Neural crest cell (in vitro differentiated cells): ENCODE measurements around the gene CARD6. TPM values are rescaled to one million over a fixed set of nuclear protein-coding genes. Genes with fewer than 3 reads are reported as not detected.

Experiments
- DNase-seq: peaks from one replicate; pipeline ENCODE4 v3.0.0; 2021; ENCODE audit warnings: low read depth, mixed read lengths, low spot score
- H3K27ac Mint-ChIP-seq: one replicate; pipeline ENCODE4 v1.8.0; 2021; ENCODE audit warnings: mild to moderate bottlenecking, mixed read lengths; ENCODE audit not compliant: unreplicated experiment
- H3K27me3 Mint-ChIP-seq: 2 replicates; pipeline ENCODE4 v1.8.0; 2021; ENCODE audit warnings: low read depth, mild to moderate bottlenecking, mixed read lengths
- H3K36me3 Mint-ChIP-seq: 2 replicates; pipeline ENCODE4 v1.8.0; 2021; ENCODE audit warnings: low read depth, mild to moderate bottlenecking, mixed read lengths
- H3K4me1 Mint-ChIP-seq: 2 replicates; pipeline ENCODE4 v1.8.0; 2021; ENCODE audit warnings: mixed read lengths
- H3K4me3 Mint-ChIP-seq: one replicate; pipeline ENCODE4 v1.8.0; 2021; ENCODE audit warnings: mild to moderate bottlenecking, mixed read lengths
- H3K9me3 Mint-ChIP-seq: 2 replicates; pipeline ENCODE4 v1.8.0; 2021; ENCODE audit warnings: mixed read lengths
- CTCF ChIP-seq: fragments of 200-600 bp; sonication (generic); conservative IDR thresholded peaks from 2 replicates; pipeline ENCODE4 v1.5.0; 2021; ENCODE audit warnings: antibody characterized with exemption, mild to moderate bottlenecking
- total RNA-seq: library from RNA; stranded (reverse); gene quantifications from 2 replicates; pipeline ENCODE4 v1.2.1, GENCODE V29; 2021

Gene CARD6
- total RNA-seq, 1 donor from 2014 or later = not detected

- Mint-ChIP-seq H3K27ac (no peak overlapping the region), H3K4me1 (no peaks in the 10 kb centered on the region), H3K36me3 (no peaks in the 10 kb centered on the region), H3K4me3 (no peak overlapping the region), H3K9me3 (peaks cover 2% of the 10 kb centered on the region), H3K27me3 (no peaks in the 10 kb centered on the region)
- peak; percentile 48 for DNase-seq
- TF ChIP-seq CTCF = peak; percentile 90
These were observed 63.2 kb downstream of the CARD6 start for GRCh38 chr5:40904205-40904993.

GRCh38 chr5:40904994-40905306 is 63.8 kb downstream of the CARD6 start:
- H3K4me1 Mint-ChIP-seq = no peaks in the 10 kb centered on the region
- H3K36me3 Mint-ChIP-seq = no peaks in the 10 kb centered on the region
- H3K9me3 Mint-ChIP-seq = no peaks in the 10 kb centered on the region
- peak; percentile 29 for TF ChIP-seq CTCF
- no peak overlapping the region for H3K4me3 Mint-ChIP-seq
- DNase-seq = no peak
- no peaks in the 10 kb centered on the region for H3K27me3 Mint-ChIP-seq
- H3K27ac Mint-ChIP-seq = no peak overlapping the region

- DNase-seq = no peak
- no peak overlapping the region for H3K27ac Mint-ChIP-seq
- H3K36me3 Mint-ChIP-seq = no peaks in the 10 kb centered on the region
- no peaks in the 10 kb centered on the region for H3K9me3 Mint-ChIP-seq
- no peaks in the 10 kb centered on the region for H3K27me3 Mint-ChIP-seq
- H3K4me3 Mint-ChIP-seq = no peak overlapping the region
- TF ChIP-seq CTCF = no peak
- no peaks in the 10 kb centered on the region for H3K4me1 Mint-ChIP-seq
These were observed 65.2 kb downstream of the CARD6 start for GRCh38 chr5:40906351-40906751.

GRCh38 chr5:40909264-40909663 is 68.1 kb downstream of the CARD6 start, which contains the start of gene C7:
Gene C7 (plus strand): TSS chr5:40909497. CDS start chr5:40909611, 114 bp downstream.
- Mint-ChIP-seq H3K36me3 (no peaks in the 10 kb centered on the region), H3K4me3 (no peak within 1 kb of the TSS), H3K4me1 (no peaks in the 10 kb centered on the region), H3K9me3 (no peaks in the 10 kb centered on the region), H3K27me3 (no peaks in the 10 kb centered on the region), H3K27ac (no peak within 1 kb of the TSS)
- no peak for TF ChIP-seq CTCF
- no peak for DNase-seq

GRCh38 chr5:40909723-40910122 is 68.6 kb downstream of the CARD6 start:
- Mint-ChIP-seq H3K4me3 (no peak overlapping the region), H3K9me3 (no peaks in the 10 kb centered on the region), H3K36me3 (no peaks in the 10 kb centered on the region), H3K27ac (no peak overlapping the region), H3K27me3 (no peaks in the 10 kb centered on the region), H3K4me1 (no peaks in the 10 kb centered on the region)
- TF ChIP-seq CTCF = no peak
- DNase-seq = no peak

Other genes with a start within 250 kb of the CARD6 start
- not detected in 2 replicates for gene PTGER4, start 161.5 kb upstream of the CARD6 start, total RNA-seq
- 18.5 and 19.7 TPM in 2 replicates for gene TTC33, start 85.4 kb upstream of the CARD6 start, total RNA-seq
- 39.2 and 41.8 TPM in 2 replicates for gene PRKAA1, start 43.0 kb upstream of the CARD6 start, total RNA-seq
- gene RPL37, start 6.1 kb upstream of the CARD6 start, total RNA-seq = 1,432 and 1,510 TPM in 2 replicates
- 0.33 TPM in 1 of 2 replicates, not detected in the other for gene C7, start 68.1 kb downstream of the CARD6 start, total RNA-seq
- not detected in 2 replicates for gene MROH2B, start 230.0 kb downstream of the CARD6 start, total RNA-seq